HCT116 (cell line): Measurements from ENCODE around the gene PHKA2. TPM values are rescaled to one million over a fixed set of nuclear protein-coding genes. Genes with fewer than 3 reads are reported as not detected.

Experiments
- ATAC-seq: fragments of 200-7000 bp; cut with Tn5 transposase; 2 replicates; pipeline ENCODE4 v1.9.1; 2020; ENCODE audit warnings: mild to moderate bottlenecking, moderate library complexity
- BruUV-seq: library from RNA; stranded (reverse); fragments of 400-500 nt; replicated peaks from 2 replicates; lab custom pipeline; 2021; lab: Mats Ljungman, UMichigan
- CTCF ChIA-PET: fragments of 300-600 bp; sonication (Branson Sonifier 250); formaldehyde crosslinking; loops from one replicate; lab custom pipeline; 2021; ENCODE audit warnings: antibody characterized with exemption; lab: Charles Lee
- POLR2A ChIA-PET: fragments of 300-600, 350-600 bp; sonication (Branson Sonifier 250); formaldehyde crosslinking; loops from one replicate; lab custom pipeline; 2021; ENCODE audit warnings: antibody characterized with exemption; lab: Charles Lee
- RAD21 ChIA-PET, 2 experiments: fragments of 300-600 bp; sonication (Branson Sonifier 250); formaldehyde crosslinking; loops; one replicate each; lab custom pipeline; 2023; ENCODE audit warnings: low total read pairs in 2 of 2; ENCODE audit not compliant: uncharacterized antibody in 2 of 2, unreplicated experiment in 2 of 2, low non-redundant PET in 1 of 2; lab: Charles Lee
- DNase-seq: peaks from one replicate; pipeline ENCODE4 v3.0.0-alpha.2; 2010; ENCODE audit warnings: low read depth, low spot score
- H2AFZ ChIP-seq: fragments of 200-600 bp; shearing (Covaris generic), sonication (generic); 2 replicates; pipeline ENCODE4 v1.6.1; 2017; ENCODE audit warnings: low read depth, mixed run types, mixed read lengths, antibody characterized with exemption, low read length; ENCODE audit not compliant: poor library complexity, severe bottlenecking
- H3K27ac ChIP-seq: 2 replicates; pipeline ENCODE4 v1.5.1; 2012; ENCODE audit warnings: low read depth, low read length
- H3K27me3 ChIP-seq: fragments of 200-600 bp; sonication (generic); 2 replicates; pipeline ENCODE4 v1.6.1; 2016; ENCODE audit warnings: mixed run types, low read length, mixed read lengths; ENCODE audit not compliant: insufficient read depth
- H3K36me3 ChIP-seq, 2 experiments: fragments of 200-500 bp in 1 of 2; fragments of 200-600 bp in 1 of 2; sonication (Bioruptor generic) in 1 of 2; sonication (generic) in 1 of 2; 2 replicates each; pipeline versions ENCODE4 v1.5.1 to v1.6.1; 2014 to 2016; ENCODE audit warnings: low read length in 2 of 2, inconsistent platforms in 1 of 2, mixed read lengths in 1 of 2, mixed run types in 1 of 2; ENCODE audit not compliant: insufficient read depth in 2 of 2, control insufficient read depth in 1 of 2
- H3K4me1 ChIP-seq, 2 experiments: fragments of 200-600 bp in 1 of 2; sonication (generic) in 1 of 2; 2 replicates each; pipeline versions ENCODE4 v1.5.1 to v1.6.1; 2012 to 2017; ENCODE audit warnings: low read length in 2 of 2, inconsistent platforms in 1 of 2, mild to moderate bottlenecking in 1 of 2, mixed read lengths in 1 of 2, mixed run types in 1 of 2, moderate library complexity in 1 of 2; ENCODE audit not compliant: insufficient read depth in 2 of 2, control insufficient read depth in 1 of 2
- H3K4me2 ChIP-seq: fragments of 200-600 bp; sonication (generic); 2 replicates; pipeline ENCODE4 v1.6.1; 2017; ENCODE audit warnings: mixed run types, low read length, mixed read lengths
- H3K4me3 ChIP-seq, 2 experiments: fragments of 200-600 bp in 1 of 2; sonication (generic) in 1 of 2; replicated peaks in 1 of 2; 2 replicates each; pipeline ENCODE4 v1.5.1; 2011 to 2016; ENCODE audit warnings: low read length in 2 of 2, control low read depth in 1 of 2, low read depth in 1 of 2, mild to moderate bottlenecking in 1 of 2, mixed read lengths in 1 of 2, mixed run types in 1 of 2
- H3K79me2 ChIP-seq: fragments of 200-600 bp; sonication (generic); 2 replicates; pipeline ENCODE4 v1.6.1; 2017; ENCODE audit warnings: mild to moderate bottlenecking, mixed run types, low read length, moderate library complexity, mixed read lengths; ENCODE audit not compliant: insufficient read depth
- H3K9ac ChIP-seq: fragments of 200-600 bp; sonication (generic); 2 replicates; pipeline ENCODE4 v1.6.1; 2016; ENCODE audit warnings: low read length, mixed read lengths
- H3K9me2 ChIP-seq: fragments of 200-600 bp; sonication (generic), shearing (Covaris generic); 2 replicates; pipeline ENCODE4 v1.6.1; 2017; ENCODE audit warnings: mixed run types, mild to moderate bottlenecking, moderate library complexity; ENCODE audit not compliant: insufficient read depth
- H3K9me3 ChIP-seq, 2 experiments: fragments of 200-500 bp in 1 of 2; fragments of 200-600 bp in 1 of 2; sonication (Bioruptor generic) in 1 of 2; sonication (generic) in 1 of 2; 2 replicates each; pipeline ENCODE4 v1.6.1; 2014 to 2017; ENCODE audit warnings: low read length in 2 of 2, mixed read lengths in 2 of 2, inconsistent platforms in 1 of 2, low read depth in 1 of 2, mild to moderate bottlenecking in 1 of 2, mixed run types in 1 of 2, moderate library complexity in 1 of 2; ENCODE audit not compliant: control insufficient read depth in 1 of 2, insufficient read depth in 1 of 2
- H4K20me1 ChIP-seq: fragments of 200-600 bp; sonication (generic), shearing (Covaris generic); 2 replicates; pipeline ENCODE4 v1.6.1; 2017; ENCODE audit warnings: mixed run types, mild to moderate bottlenecking, moderate library complexity; ENCODE audit not compliant: insufficient read depth
- ATF3 ChIP-seq: IDR thresholded peaks from 2 replicates; pipeline ENCODE4 v1.6.1; 2012
- CEBPB ChIP-seq: IDR thresholded peaks from 2 replicates; pipeline ENCODE4 v1.6.1; 2012; ENCODE audit warnings: low read depth
- EGR1 ChIP-seq: IDR thresholded peaks from 2 replicates; pipeline ENCODE4 v1.6.1; 2012; ENCODE audit warnings: low read depth
- ELF1 ChIP-seq: IDR thresholded peaks from 2 replicates; pipeline ENCODE4 v1.6.1; 2012; ENCODE audit warnings: low read depth, borderline replicate concordance
- EZH2 ChIP-seq: fragments of 200-600 bp; sonication (generic); IDR thresholded peaks from 2 replicates; pipeline ENCODE4 v1.6.1; 2017; ENCODE audit warnings: antibody characterized with exemption, mixed run types
- JUND ChIP-seq: IDR thresholded peaks from 2 replicates; pipeline ENCODE4 v1.6.1; 2012
- MAX ChIP-seq: IDR thresholded peaks from 2 replicates; pipeline ENCODE4 v1.6.1; 2012
- POLR2A ChIP-seq: IDR thresholded peaks from 2 replicates; pipeline ENCODE4 v1.7.0; 2011; ENCODE audit warnings: borderline replicate concordance; ENCODE audit not compliant: insufficient read depth, insufficient read length; ENCODE audit errors: extremely low read depth
- POLR2AphosphoS5 ChIP-seq: IDR thresholded peaks from 2 replicates; pipeline ENCODE4 v1.6.1; 2011; ENCODE audit warnings: mild to moderate bottlenecking, low read depth, low read length, moderate library complexity
- RAD21 ChIP-seq: IDR thresholded peaks from 2 replicates; pipeline ENCODE4 v1.6.1; 2012; ENCODE audit warnings: low read depth, mild to moderate bottlenecking
- SIN3A ChIP-seq: IDR thresholded peaks from 2 replicates; pipeline ENCODE4 v1.6.1; 2012; ENCODE audit warnings: low read depth
- SRF ChIP-seq: IDR thresholded peaks from 2 replicates; pipeline ENCODE4 v1.6.1; 2012; ENCODE audit warnings: low read depth
- TCF7L2 ChIP-seq: IDR thresholded peaks from 2 replicates; pipeline ENCODE4 v1.7.0; 2011; ENCODE audit warnings: borderline replicate concordance, inconsistent platforms; ENCODE audit not compliant: insufficient read depth, insufficient read length; ENCODE audit errors: extremely low read depth
- ZFX ChIP-seq: fragments of 450-650 bp; IDR thresholded peaks from 2 replicates; pipeline ENCODE4 v1.6.1; 2017
- ZNF274 ChIP-seq: fragments of 200-500 bp; sonication (Bioruptor generic); IDR thresholded peaks from 2 replicates; pipeline ENCODE4 v1.6.1; 2014; ENCODE audit warnings: mild to moderate bottlenecking, low read depth, low read length, inconsistent platforms
- intact Hi-C: fragments of 100-400 bp; cut with micrococcal nuclease; formaldehyde crosslinking; loops from 2 replicates; pipeline ENCODE4 v1.10.0; 2022
- total RNA-seq: library from RNA; stranded (reverse); gene quantifications from one replicate; pipeline ENCODE4 v1.2.1, GENCODE V29; 2021; ENCODE audit not compliant: unreplicated experiment
- TF ChIP-seq, protein P1 (sequence below), 3 experiments: fragments of 200-600 bp in 1 of 3; sonication (generic) in 1 of 3; IDR thresholded peaks in 2 of 3; conservative IDR thresholded peaks in 1 of 3; 2 replicates each; pipeline ENCODE4 v1.5.1; 2012 to 2017; ENCODE audit warnings: low read depth in 2 of 3, low read length in 2 of 3, antibody characterized with exemption in 1 of 3, borderline replicate concordance in 1 of 3, control low read depth in 1 of 3, mild to moderate bottlenecking in 1 of 3, mixed read lengths in 1 of 3, mixed run types in 1 of 3, moderate library complexity in 1 of 3; ENCODE audit not compliant: insufficient read depth in 1 of 3

The PHKA2 gene
- total RNA-seq, 1 experiment from 2014 or later, result 23.8 TPM

DNA sequence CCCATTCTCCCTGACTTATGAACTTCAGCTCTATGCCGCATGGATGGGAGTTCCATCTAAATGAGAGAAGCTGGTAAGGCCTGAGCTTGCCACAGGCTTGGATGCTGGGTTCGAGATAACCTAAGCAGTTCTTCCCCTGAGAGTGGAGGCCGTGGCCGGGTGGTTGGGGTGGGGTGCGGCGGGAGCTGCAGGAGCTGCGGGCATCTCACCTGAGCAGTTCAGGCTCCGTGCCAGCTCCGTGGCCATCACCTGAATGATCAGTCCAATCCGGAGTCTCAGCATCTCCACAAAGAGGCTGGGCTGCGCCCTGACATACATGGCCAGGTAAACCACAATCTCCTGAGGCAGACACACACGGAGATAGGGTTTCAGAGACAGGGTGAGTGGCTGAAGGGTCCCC, 77.6 kb downstream of the PHKA2 start (continued):
- TF ChIP-seq ELF1 (no peak), POLR2AphosphoS5 (no peak), JUND (no peak), SIN3A (no peak)
- TF ChIP-seq, protein P1, sequence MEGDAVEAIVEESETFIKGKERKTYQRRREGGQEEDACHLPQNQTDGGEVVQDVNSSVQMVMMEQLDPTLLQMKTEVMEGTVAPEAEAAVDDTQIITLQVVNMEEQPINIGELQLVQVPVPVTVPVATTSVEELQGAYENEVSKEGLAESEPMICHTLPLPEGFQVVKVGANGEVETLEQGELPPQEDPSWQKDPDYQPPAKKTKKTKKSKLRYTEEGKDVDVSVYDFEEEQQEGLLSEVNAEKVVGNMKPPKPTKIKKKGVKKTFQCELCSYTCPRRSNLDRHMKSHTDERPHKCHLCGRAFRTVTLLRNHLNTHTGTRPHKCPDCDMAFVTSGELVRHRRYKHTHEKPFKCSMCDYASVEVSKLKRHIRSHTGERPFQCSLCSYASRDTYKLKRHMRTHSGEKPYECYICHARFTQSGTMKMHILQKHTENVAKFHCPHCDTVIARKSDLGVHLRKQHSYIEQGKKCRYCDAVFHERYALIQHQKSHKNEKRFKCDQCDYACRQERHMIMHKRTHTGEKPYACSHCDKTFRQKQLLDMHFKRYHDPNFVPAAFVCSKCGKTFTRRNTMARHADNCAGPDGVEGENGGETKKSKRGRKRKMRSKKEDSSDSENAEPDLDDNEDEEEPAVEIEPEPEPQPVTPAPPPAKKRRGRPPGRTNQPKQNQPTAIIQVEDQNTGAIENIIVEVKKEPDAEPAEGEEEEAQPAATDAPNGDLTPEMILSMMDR (IDR thresholded peaks at IDR 0.05 in 2 of 3, conservative IDR thresholded peaks at IDR 0.05 in 1 of 3; ENCODE audit: borderline replicate concordance in 1 of 3, insufficient read depth in 1 of 3, low read depth in 2 of 3, low read length in 2 of 3), result no peak

DNA sequence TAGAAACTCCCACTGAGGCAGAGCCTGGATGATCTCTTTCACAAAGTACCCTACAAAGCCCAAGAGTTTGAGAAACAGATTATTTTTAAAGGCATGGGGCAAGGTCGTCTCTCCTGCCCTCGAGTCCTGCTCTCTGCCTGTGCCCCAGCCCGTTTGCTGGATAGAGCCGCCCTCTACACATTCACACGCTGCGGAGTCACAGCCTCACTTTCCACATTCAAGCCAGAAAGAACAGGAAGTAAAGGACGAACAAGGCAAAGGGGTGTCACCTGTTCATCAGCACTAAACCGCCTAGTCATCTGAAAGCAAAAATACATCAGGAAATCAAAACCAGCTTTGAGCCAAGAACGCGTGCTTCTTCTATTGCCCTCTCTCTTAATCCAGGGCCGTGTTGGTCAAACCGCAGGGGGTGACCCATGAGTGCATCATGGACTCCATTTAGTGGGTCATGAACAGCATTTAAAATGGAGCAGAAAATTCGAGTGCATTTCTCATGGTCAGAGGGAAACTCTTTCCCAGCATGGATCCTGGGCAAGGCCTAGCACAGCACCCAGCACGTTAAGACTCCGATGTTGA, 83.4 kb downstream of the PHKA2 start:
- no peaks in the 10 kb centered on the region for H3K79me2 ChIP-seq
- ChIA-PET RAD21 (no interaction called here), CTCF (no interaction called here), POLR2A (no interaction called here)
- no peak overlapping the region for H3K27ac ChIP-seq
- H3K9ac ChIP-seq, result no peak overlapping the region
- no peaks in the 10 kb centered on the region for H3K36me3 ChIP-seq
- DNase-seq (no peak), ATAC-seq (no peak)
- H3K4me3 ChIP-seq, result no peak overlapping the region
- H3K9me3 ChIP-seq, result no peaks in the 10 kb centered on the region
- no peak for TF ChIP-seq ELF1
- TF ChIP-seq POLR2AphosphoS5, result no peak
- no peak for TF ChIP-seq EGR1
- TF ChIP-seq ATF3, result no peak
- TF ChIP-seq ZNF274, result no peak
- TF ChIP-seq CEBPB, result no peak
- TF ChIP-seq RAD21, result no peak
- TF ChIP-seq EZH2, result no peak
- TF ChIP-seq TCF7L2, result no peak
- no peak for TF ChIP-seq MAX
- TF ChIP-seq ZFX, result no peak
- TF ChIP-seq JUND, result no peak
- TF ChIP-seq POLR2A, result no peak
- no peak for TF ChIP-seq SRF
- H2AFZ ChIP-seq, result no peak overlapping the region
- intact Hi-C loops, result loop anchor here (5.0 kb wide), 1 partner anchor 508 kb away; no protein-coding TSS in a partner anchor
- H3K9me2 ChIP-seq, result no peaks in the 10 kb centered on the region
- no TSS peak for BruUV-seq
- H3K4me1 ChIP-seq, result no peaks in the 10 kb centered on the region
- H3K27me3 ChIP-seq, result no peaks in the 10 kb centered on the region
- H3K4me2 ChIP-seq, result no peak overlapping the region
- H4K20me1 ChIP-seq, result no peaks in the 10 kb centered on the region
